ENCODE results near the gene RRP15. TPM values are rescaled to one million over a fixed set of nuclear protein-coding genes. Genes with fewer than 3 reads are reported as not detected.

Gene RRP15
- polyA plus RNA-seq, 3 donors: 0.81 to 7.6 (median 4.6) TPM

- Mint-ChIP-seq H3K9me3 (no peaks in the 10 kb centered on the region), H3K4me3 (peak overlapping the region in 1 of 2 donors; percentile 44), H3K36me3 (no peaks in the 10 kb centered on the region), H3K27me3 (ENCODE audit: low read depth in 3 of 3) (peaks cover 38 to 80% (median 70%) of the 10 kb centered on the region in 3 donors), H3K4me1 (peaks cover 12% of the 10 kb centered on the region), H3K27ac (no peak overlapping the region)
- WGBS (ENCODE audit: insufficient coverage): 98% methylated on average over 6 of the region's 7 CpGs
- Histone ChIP-seq H3K9ac (ENCODE audit: insufficient read depth, low read length, poor library complexity, severe bottlenecking) (no peak overlapping the region), H3K4me2 (replicated peaks; ENCODE audit: extremely low read depth, low read length, poor library complexity, severe bottlenecking) (no peak overlapping the region), H3K4me3 (replicated peaks in 1 of 3; ENCODE audit: low read depth in 2 of 3, low read length in 3 of 3) (no peak overlapping the region), H3K4me1 (ENCODE audit: control insufficient read depth in 1 of 2, insufficient read depth in 2 of 2, low read length in 2 of 2) (peaks cover 2 to 5% of the 10 kb centered on the region in 2 donors), H3K9me3 (replicated peaks in 1 of 2; ENCODE audit: control insufficient read depth in 1 of 2, insufficient read depth in 1 of 2, low read length in 2 of 2) (no peaks in the 10 kb centered on the region), H4K20me1 (ENCODE audit: insufficient read depth, low read length) (no peaks in the 10 kb centered on the region), H3K79me2 (ENCODE audit: insufficient read depth, low read length) (no peaks in the 10 kb centered on the region), H2AFZ (ENCODE audit: insufficient read depth, low read depth, low read length, poor library complexity, severe bottlenecking) (no peak overlapping the region), H3K27me3 (ENCODE audit: control insufficient read depth in 2 of 2, insufficient read depth in 2 of 2, low read length in 2 of 2) (peaks cover 56 to 57% of the 10 kb centered on the region in 2 donors), H3K27ac (ENCODE audit: low read depth in 1 of 2, low read length in 2 of 2) (no peak overlapping the region), H3K36me3 (replicated peaks in 1 of 2; ENCODE audit: control insufficient read depth in 1 of 2, insufficient read depth in 2 of 2, low read length in 2 of 2) (no peaks in the 10 kb centered on the region)
- no peak for TF ChIP-seq CTCF (IDR thresholded peaks at IDR 0.05)
- intact Hi-C loops (cut with micrococcal nuclease): no loop called here
- DNase-seq: no peak
Observed at GRCh38 chr1:218380125-218380977, 95.3 kb downstream of the RRP15 start.

GRCh38 chr1:218382261-218382660, 97.2 kb downstream of the RRP15 start:
- H4K20me1 ChIP-seq (ENCODE audit: insufficient read depth, low read length): no peaks in the 10 kb centered on the region
- H2AFZ ChIP-seq (ENCODE audit: insufficient read depth, low read depth, low read length, poor library complexity, severe bottlenecking): no peak overlapping the region
- H3K4me2 ChIP-seq (replicated peaks; ENCODE audit: extremely low read depth, low read length, poor library complexity, severe bottlenecking): no peak overlapping the region
- H3K9ac ChIP-seq (ENCODE audit: insufficient read depth, low read length, poor library complexity, severe bottlenecking): no peak overlapping the region
- Mint-ChIP-seq H3K9me3 (no peaks in the 10 kb centered on the region), H3K27me3 (ENCODE audit: low read depth in 3 of 3) (peaks cover 40 to 81% (median 70%) of the 10 kb centered on the region in 3 donors), H3K4me1 (peaks cover 5% of the 10 kb centered on the region), H3K27ac (no peak overlapping the region), H3K4me3 (no peak overlapping the region), H3K36me3 (no peaks in the 10 kb centered on the region)
- H3K36me3 ChIP-seq (replicated peaks in 1 of 2; ENCODE audit: control insufficient read depth in 1 of 2, insufficient read depth in 2 of 2, low read length in 2 of 2): no peaks in the 10 kb centered on the region
- H3K9me3 ChIP-seq (replicated peaks in 1 of 2; ENCODE audit: control insufficient read depth in 1 of 2, insufficient read depth in 1 of 2, low read length in 2 of 2): no peaks in the 10 kb centered on the region
- H3K4me1 ChIP-seq (ENCODE audit: control insufficient read depth in 1 of 2, insufficient read depth in 2 of 2, low read length in 2 of 2): peaks cover 0 to 4% of the 10 kb centered on the region in 2 donors
- peaks cover 48 to 57% of the 10 kb centered on the region in 2 donors for H3K27me3 ChIP-seq (ENCODE audit: control insufficient read depth in 2 of 2, insufficient read depth in 2 of 2, low read length in 2 of 2)
- intact Hi-C loops (cut with micrococcal nuclease): no loop called here
- H3K4me3 ChIP-seq (replicated peaks in 1 of 3; ENCODE audit: low read depth in 2 of 3, low read length in 3 of 3): no peak overlapping the region
- no peak for DNase-seq
- no peak for TF ChIP-seq CTCF (IDR thresholded peaks at IDR 0.05)
- no peaks in the 10 kb centered on the region for H3K79me2 ChIP-seq (ENCODE audit: insufficient read depth, low read length)
- H3K27ac ChIP-seq (ENCODE audit: low read depth in 1 of 2, low read length in 2 of 2): no peak overlapping the region
- no CpG with 5 or more reads among the region's 4 CpGs for WGBS (ENCODE audit: insufficient coverage)

Measured in CD14-positive monocyte (primary cell).